Ramos (cell line): ENCODE measurements around the gene SSPN.

Experiments used
- in situ Hi-C: fragments of 300-500 bp; cut with MboI; formaldehyde crosslinking; loops from one replicate; pipeline ENCODE4 v1.14.3; 2022; ENCODE audit warnings: low sequenced_read_pairs; ENCODE audit not compliant: unreplicated experiment

SSPN gene

GRCh38 chr12:26252946-26253345 is 57.6 kb downstream of the SSPN start:
- in situ Hi-C loops: no loop called here

GRCh38 chr12:26255893-26256645 is 60.7 kb downstream of the SSPN start:
- in situ Hi-C loops: no loop called here

- in situ Hi-C loops: no loop called here
Measured at GRCh38 chr12:26264215-26264838, 69.0 kb downstream of the SSPN start.

- in situ Hi-C loops: no loop called here
Measured at GRCh38 chr12:26265606-26266005, 70.2 kb downstream of the SSPN start.

GRCh38 chr12:26266881-26267280 is 71.5 kb downstream of the SSPN start:
- in situ Hi-C loops: no loop called here

DNA sequence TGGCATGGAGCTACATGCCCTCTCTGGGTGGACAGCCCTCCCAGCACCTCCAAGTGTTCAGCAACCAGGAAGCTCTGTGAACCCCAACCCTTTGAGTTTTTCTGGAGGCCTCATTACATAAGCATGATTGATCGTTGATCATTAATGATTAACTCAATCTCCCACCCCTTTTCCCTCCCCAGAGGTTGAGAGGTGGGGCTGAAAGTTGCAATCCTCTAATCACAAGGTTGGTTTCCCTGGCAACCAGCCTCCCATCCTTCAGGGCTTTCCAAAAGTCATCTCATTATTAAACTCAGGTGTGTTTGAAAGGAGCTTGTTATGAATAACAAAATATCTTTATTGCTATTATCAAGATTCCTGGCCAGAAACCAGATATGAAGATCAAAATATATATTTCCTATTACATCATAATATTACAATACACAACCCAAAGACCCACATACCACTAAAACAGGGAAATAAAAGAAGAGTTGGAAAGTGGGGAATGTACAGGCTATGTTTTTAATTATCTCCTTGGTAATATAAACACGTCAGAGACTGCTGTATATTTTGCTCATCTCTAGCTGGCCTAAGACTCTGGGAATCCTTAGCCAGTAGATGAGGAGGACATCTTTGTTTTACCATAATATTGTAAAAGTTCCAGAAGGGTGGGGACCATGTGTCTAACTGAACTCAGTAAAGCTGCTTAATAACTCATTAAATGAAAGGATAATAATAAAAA is 73.6 kb downstream of the SSPN start:
- in situ Hi-C loops: no loop called here

GRCh38 chr12:26269562-26270284 is 74.3 kb downstream of the SSPN start:
- in situ Hi-C loops: no loop called here

DNA sequence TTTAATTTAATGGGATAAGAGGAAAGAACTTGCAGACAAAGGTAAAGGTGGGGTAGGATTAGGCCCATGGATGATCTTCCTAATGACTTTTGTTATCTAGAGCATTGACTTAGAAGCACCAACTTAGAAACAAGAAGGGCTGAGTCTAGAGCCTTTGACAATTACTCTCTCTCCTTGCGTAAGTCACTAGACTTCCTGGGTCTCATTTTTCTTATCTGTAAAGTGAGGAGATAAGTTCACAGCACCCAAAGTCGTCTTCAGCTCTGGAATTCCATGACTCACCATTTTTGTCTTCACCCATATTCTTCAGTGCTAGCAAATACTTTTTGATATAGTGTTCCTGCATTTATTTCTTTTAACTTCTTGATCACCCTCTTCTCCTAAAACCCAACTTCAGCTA is 75.7 kb downstream of the SSPN start:
- in situ Hi-C loops: no loop called here

GRCh38 chr12:26271889-26272492 is 76.6 kb downstream of the SSPN start:
- in situ Hi-C loops: no loop called here

DNA sequence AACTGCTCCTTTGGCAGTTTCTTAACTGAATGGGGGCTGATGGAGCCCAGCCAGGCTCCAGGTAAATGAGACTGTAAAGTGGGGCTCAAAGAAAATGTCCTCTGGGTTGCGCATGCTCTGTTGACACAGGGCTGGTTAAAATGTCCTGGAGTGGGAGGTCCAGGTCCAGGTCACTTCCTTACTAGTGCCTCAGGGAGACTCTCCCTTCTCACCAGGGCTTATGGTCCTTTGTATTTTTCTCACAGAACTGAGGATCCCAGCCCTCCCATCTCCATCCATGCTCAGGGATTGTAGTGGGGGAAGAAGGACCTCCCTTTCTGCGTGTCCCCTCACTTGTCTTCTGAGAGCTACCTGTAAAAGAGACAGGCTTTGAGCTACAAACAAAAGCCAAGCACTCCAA is 77.5 kb downstream of the SSPN start:
- in situ Hi-C loops: no loop called here

GRCh38 chr12:26273811-26274210 is 78.4 kb downstream of the SSPN start:
- in situ Hi-C loops: no loop called here

DNA sequence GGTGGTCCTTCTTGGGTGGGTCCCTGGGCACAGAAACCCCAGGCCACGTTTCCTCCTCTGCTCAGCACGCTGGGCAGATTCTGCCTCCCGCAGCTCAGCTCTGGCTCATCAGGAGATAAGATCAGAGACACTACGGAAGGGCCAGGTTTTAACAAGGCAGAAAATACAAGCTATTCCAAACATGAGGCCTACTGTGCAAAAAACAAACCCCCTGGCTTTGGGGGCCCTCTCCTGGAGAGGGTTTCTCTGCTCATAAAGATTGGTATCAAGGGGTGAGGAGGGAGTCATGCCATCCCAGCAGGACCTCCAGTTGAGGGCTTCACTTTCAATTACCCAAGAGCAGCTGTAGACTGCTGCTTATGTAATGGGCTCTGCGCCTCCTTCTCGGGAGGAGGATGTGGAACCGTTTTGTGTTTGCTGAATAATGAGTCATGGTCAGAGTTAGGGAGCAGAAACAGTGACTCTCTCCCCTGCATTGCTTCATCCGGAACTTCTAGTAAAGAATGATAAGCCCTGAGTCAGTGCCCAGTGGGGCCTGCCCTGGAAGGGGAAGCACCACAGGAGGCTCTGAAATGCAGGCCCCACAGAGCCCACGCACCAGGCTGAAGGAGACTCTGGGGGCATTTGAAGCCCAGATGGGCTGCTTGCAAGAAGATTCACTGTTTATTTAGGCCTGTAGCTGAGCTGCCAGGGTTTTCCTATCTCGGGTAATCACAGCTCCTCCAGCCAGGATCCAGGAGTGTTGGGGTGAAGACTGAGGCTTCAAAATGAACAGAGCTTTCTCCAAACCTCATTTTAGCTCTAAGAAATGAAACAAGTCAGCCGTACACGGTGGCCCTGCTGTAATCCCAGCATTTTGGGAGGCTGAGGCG is 79.3 kb downstream of the SSPN start:
- in situ Hi-C loops: no loop called here

DNA sequence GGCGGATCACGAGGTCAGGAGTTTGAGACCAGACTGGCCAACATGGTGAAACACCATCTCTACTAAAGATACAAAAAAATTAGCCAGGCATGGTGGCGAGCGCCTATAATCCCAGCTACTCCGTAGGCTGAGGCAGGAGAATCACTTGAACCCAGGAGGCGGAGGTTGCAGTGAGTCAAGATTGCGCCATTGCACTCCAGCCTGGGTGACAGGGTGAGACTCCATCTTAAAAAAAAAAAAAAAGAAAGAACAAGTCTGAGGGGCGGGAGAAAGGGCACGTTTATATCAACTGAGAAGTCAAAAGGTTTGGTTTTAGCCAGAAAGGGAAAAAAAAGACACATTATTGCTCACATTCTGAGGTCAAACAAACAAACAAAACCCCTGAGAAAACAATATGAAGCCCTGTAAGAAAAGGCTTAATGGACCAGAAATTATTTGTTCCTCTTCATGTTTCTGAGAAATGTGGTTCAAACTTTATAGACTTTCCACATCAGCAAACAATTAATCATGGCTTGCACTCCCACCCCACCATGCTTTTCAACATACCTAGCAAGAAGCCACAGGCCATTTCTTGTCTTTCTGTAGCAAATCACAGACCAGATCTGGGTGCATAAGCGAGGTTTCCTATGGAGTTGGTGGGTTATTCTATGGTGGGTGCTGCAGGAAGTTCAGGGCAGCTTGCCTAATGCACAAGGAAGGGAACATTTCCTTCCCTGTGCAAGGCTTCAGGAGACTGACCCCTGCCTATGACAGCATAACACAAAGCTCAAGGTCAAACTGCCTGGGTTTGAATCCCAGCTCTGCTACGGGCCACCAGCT is 80.1 kb downstream of the SSPN start:
- in situ Hi-C loops: no loop called here

DNA sequence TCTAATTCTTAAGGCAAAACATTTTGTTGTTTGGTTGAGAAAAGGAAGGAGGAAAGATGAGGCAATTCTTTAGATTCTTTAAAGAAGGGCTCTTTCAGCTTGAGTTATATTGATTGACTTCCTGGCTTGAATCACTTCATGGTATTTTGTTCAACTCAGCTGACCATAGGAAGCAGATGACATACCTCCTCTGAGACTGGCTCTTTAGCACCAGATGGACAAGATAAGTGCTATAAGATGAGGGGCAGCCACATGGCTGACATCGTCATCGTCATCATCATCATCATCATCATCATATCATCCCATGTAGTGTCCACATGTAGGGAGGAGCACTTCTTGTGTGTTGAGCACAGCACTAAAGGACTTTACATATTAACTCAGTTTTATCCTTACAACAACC is 81.3 kb downstream of the SSPN start:
- in situ Hi-C loops: no loop called here

DNA sequence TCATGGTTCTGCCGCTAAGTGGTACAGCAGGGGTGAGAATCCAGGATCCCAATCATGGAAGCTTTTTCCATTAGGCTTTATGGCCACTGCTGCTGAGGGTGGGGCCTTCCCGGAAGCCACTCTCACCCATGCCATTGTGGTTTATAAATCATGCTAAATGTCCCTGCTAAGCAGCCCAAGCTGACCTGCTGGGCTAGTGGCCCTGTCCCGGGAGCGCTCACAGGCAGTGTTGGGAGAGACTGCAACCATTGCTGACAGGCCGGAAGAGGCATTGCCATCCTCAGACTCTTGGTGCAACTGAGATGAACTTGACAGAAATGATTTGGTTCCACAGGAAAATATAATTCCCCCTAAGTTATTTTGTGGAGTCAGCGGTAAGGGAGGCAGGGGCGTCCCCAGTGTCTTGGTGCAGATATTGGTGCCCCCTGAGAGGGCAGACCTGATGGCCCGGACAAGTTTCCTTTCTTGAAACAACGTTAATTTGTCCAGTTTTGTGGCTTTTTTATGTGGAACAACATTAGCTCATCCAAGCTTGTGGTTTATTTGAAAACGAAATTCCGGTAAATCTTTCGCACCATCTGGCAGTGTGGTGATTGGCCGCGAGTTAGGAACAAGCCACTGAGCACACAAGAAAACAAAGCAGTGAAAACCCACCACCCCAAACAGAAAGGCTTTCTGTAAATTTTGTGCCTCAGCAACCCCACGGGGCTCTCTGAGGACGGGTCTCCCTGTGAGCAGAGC is 82.3 kb downstream of the SSPN start:
- in situ Hi-C loops: no loop called here

- in situ Hi-C loops: no loop called here
Measured at GRCh38 chr12:26278266-26278665, 82.9 kb downstream of the SSPN start.

DNA sequence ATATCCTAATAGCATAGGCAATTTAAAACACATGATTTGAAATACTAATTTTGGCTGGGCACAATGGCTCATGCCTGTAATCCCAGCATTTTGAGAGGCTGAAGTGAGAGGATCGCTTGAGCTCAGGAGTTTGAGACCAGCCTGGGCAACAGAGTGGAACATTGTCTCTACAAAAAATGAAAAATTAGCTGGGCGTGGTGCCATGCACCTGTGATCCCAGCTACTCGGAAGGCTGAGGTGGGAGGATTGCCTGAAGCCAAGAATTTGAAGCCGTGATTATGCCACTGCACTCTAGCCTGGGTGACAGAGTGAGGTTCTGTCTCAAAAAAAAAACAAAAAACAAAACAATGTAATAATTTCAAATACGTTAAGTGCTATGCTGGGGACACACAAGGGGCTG is 83.3 kb downstream of the SSPN start:
- in situ Hi-C loops: no loop called here

DNA sequence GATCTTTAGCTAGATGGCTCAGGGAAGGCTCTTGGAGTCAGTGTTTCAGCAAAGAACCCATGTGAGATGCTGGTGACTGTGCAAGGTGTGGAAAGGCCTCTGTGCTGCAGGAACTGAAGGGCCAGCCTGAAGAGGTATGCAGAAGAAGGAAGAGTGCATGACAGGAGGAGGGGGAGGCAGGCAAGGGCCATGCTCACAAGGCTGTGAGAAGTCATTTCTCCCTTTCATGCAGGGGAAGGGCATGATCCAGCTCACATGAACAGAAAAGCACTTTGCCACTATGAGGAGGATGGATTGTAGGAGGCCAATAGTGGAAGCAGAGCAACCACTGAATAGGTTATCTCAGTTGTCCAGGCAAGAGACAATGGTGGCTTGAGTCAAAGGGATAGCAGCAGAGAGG is 83.7 kb downstream of the SSPN start:
- in situ Hi-C loops: no loop called here
